CD4-positive, CD25-positive, alpha-beta regulatory T cell (primary cell): ENCODE data around the gene CRB1. TPM values are rescaled to one million over a fixed set of nuclear protein-coding genes. Genes with fewer than 3 reads are reported as not detected.

Experiments used
- ATAC-seq, 2 donors: fragments of 150-1000 bp; cut with Tn5 transposase; one replicate each; pipeline ENCODE4 v1.10.0; 2021; ENCODE audit warnings: low read depth in 2 of 2, moderate number of reproducible peaks in 2 of 2, moderate library complexity in 1 of 2
- DNase-seq, 3 donors: peaks; one replicate each; pipeline versions ENCODE4 v3.0.0 to v3.0.0-alpha.2; 2012 to 2022; ENCODE audit warnings: mixed read lengths in 1 of 3
- H3K27ac ChIP-seq: one replicate; pipeline ENCODE4 v1.7.0; 2013; ENCODE audit warnings: mild to moderate bottlenecking, low read length; ENCODE audit not compliant: insufficient read depth, poor library complexity, severe bottlenecking
- H3K27me3 ChIP-seq: one replicate; pipeline ENCODE4 v1.7.0; 2013; ENCODE audit warnings: low read length; ENCODE audit not compliant: control insufficient read depth, insufficient read depth
- H3K36me3 ChIP-seq: one replicate; pipeline ENCODE4 v1.7.0; 2013; ENCODE audit warnings: mild to moderate bottlenecking, low read length, moderate library complexity; ENCODE audit not compliant: control insufficient read depth, insufficient read depth
- H3K4me1 ChIP-seq: 2 replicates; pipeline ENCODE4 v1.7.0; 2013; ENCODE audit warnings: mild to moderate bottlenecking, low read length; ENCODE audit not compliant: insufficient read depth, control insufficient read depth, poor library complexity, severe bottlenecking
- H3K4me3 ChIP-seq: one replicate; pipeline ENCODE4 v1.7.0; 2013; ENCODE audit warnings: low read depth, mild to moderate bottlenecking, low read length, moderate library complexity
- H3K9me3 ChIP-seq, 2 experiments: 1 replicate in 1 of 2; 2 replicates in 1 of 2; pipeline ENCODE4 v1.7.0; 2013; ENCODE audit warnings: low read length in 2 of 2, mild to moderate bottlenecking in 1 of 2, moderate library complexity in 1 of 2; ENCODE audit not compliant: control insufficient read depth in 2 of 2
- H3K27ac Mint-ChIP-seq, 3 donors: one replicate each; pipeline ENCODE4 v1.8.0; 2020 to 2022; ENCODE audit warnings: mild to moderate bottlenecking in 3 of 3, mixed read lengths in 3 of 3, moderate library complexity in 2 of 3
- H3K27me3 Mint-ChIP-seq: one replicate; pipeline ENCODE4 v1.8.0; 2022; ENCODE audit warnings: mild to moderate bottlenecking, mixed read lengths
- H3K36me3 Mint-ChIP-seq: one replicate; pipeline ENCODE4 v1.8.0; 2020; ENCODE audit warnings: mixed read lengths
- H3K4me1 Mint-ChIP-seq, 4 donors: one replicate each; pipeline ENCODE4 v1.8.0; 2020 to 2022; ENCODE audit warnings: mixed read lengths in 4 of 4, mild to moderate bottlenecking in 1 of 4
- H3K4me3 Mint-ChIP-seq, 4 donors: one replicate each; pipeline ENCODE4 v1.8.0; 2020 to 2022; ENCODE audit warnings: mild to moderate bottlenecking in 4 of 4, mixed read lengths in 4 of 4, moderate library complexity in 3 of 4
- H3K9me3 Mint-ChIP-seq, 7 donors: one replicate each; pipeline ENCODE4 v1.8.0; 2020 to 2022; ENCODE audit warnings: mixed read lengths in 7 of 7, mild to moderate bottlenecking in 3 of 7, moderate library complexity in 2 of 7
- polyA plus RNA-seq, 4 donors: library from polyadenylated mRNA; unstranded; fragments of 300-500 nt; fragmentation: Illumina TruSeq; gene quantifications; one replicate each; pipeline ENCODE4 v1.2.3, GENCODE V29; 2021
- total RNA-seq: library from RNA; stranded (reverse); gene quantifications from one replicate; pipeline ENCODE4 v1.2.3, GENCODE V29; 2022

Gene CRB1
- total and polyA plus RNA-seq, 5 donors from 2014 or later = not detected

GRCh38 chr1:197466813-197467212 is 198.8 kb downstream of the CRB1 start:
- no peak overlapping the region for H3K27ac ChIP-seq
- H3K27me3 ChIP-seq = peaks cover 9% of the 10 kb centered on the region
- H3K4me1 ChIP-seq = no peaks in the 10 kb centered on the region
- H3K36me3 ChIP-seq = no peaks in the 10 kb centered on the region
- ATAC-seq (no peak), DNase-seq (no peak)
- no peak overlapping the region for H3K27ac Mint-ChIP-seq
- no peaks in the 10 kb centered on the region for H3K9me3 ChIP-seq
- no peak overlapping the region for H3K4me3 ChIP-seq
- H3K4me1 Mint-ChIP-seq = no peaks in the 10 kb centered on the region
- H3K4me3 Mint-ChIP-seq = no peak overlapping the region
- H3K9me3 Mint-ChIP-seq = peaks cover 0 to 2% (median 0%) of the 10 kb centered on the region in 7 donors
- no peaks in the 10 kb centered on the region for H3K36me3 Mint-ChIP-seq
- H3K27me3 Mint-ChIP-seq = no peaks in the 10 kb centered on the region

- DNase-seq = no peak
- no peaks in the 10 kb centered on the region for H3K36me3 Mint-ChIP-seq
- H3K27ac Mint-ChIP-seq = no peak overlapping the region
- Histone ChIP-seq H3K27ac (no peak overlapping the region), H3K4me3 (no peak overlapping the region), H3K27me3 (peaks cover 9% of the 10 kb centered on the region), H3K9me3 (no peaks in the 10 kb centered on the region), H3K36me3 (no peaks in the 10 kb centered on the region), H3K4me1 (no peaks in the 10 kb centered on the region)
- H3K9me3 Mint-ChIP-seq = peaks cover 0 to 2% (median 0%) of the 10 kb centered on the region in 7 donors
- no peak for ATAC-seq
- H3K4me3 Mint-ChIP-seq = no peak overlapping the region
- H3K4me1 Mint-ChIP-seq = no peaks in the 10 kb centered on the region
- H3K27me3 Mint-ChIP-seq = peaks cover 5% of the 10 kb centered on the region
Measured at GRCh38 chr1:197467881-197468280, 199.8 kb downstream of the CRB1 start.

- H3K36me3 ChIP-seq = no peaks in the 10 kb centered on the region
- DNase-seq (no peak), ATAC-seq (no peak)
- H3K36me3 Mint-ChIP-seq = no peaks in the 10 kb centered on the region
- H3K4me1 Mint-ChIP-seq = no peaks in the 10 kb centered on the region
- no peaks in the 10 kb centered on the region for H3K4me1 ChIP-seq
- H3K27me3 ChIP-seq = peaks cover 9% of the 10 kb centered on the region
- no peak overlapping the region for H3K4me3 Mint-ChIP-seq
- no peaks in the 10 kb centered on the region for H3K9me3 ChIP-seq
- no peak overlapping the region for H3K4me3 ChIP-seq
- no peak overlapping the region for H3K27ac Mint-ChIP-seq
- H3K27me3 Mint-ChIP-seq = peaks cover 5% of the 10 kb centered on the region
- no peak overlapping the region for H3K27ac ChIP-seq
- peaks cover 0 to 2% (median 0%) of the 10 kb centered on the region in 7 donors for H3K9me3 Mint-ChIP-seq
Measured at GRCh38 chr1:197468543-197469175, 200.6 kb downstream of the CRB1 start.

GRCh38 chr1:197469620-197470210 is 201.7 kb downstream of the CRB1 start:
- Histone ChIP-seq H3K27ac (no peak overlapping the region), H3K27me3 (peaks cover 4% of the 10 kb centered on the region), H3K4me1 (no peaks in the 10 kb centered on the region), H3K9me3 (no peaks in the 10 kb centered on the region), H3K4me3 (no peak overlapping the region), H3K36me3 (no peaks in the 10 kb centered on the region)
- H3K27me3 Mint-ChIP-seq = peaks cover 5% of the 10 kb centered on the region
- no peak for DNase-seq
- H3K4me1 Mint-ChIP-seq = no peaks in the 10 kb centered on the region
- peaks cover 0 to 2% (median 0%) of the 10 kb centered on the region in 7 donors for H3K9me3 Mint-ChIP-seq
- no peaks in the 10 kb centered on the region for H3K36me3 Mint-ChIP-seq
- H3K27ac Mint-ChIP-seq = no peak overlapping the region
- H3K4me3 Mint-ChIP-seq = no peak overlapping the region
- ATAC-seq = no peak

- no peak overlapping the region for H3K4me3 ChIP-seq
- Mint-ChIP-seq H3K4me1 (no peaks in the 10 kb centered on the region), H3K27me3 (peaks cover 8% of the 10 kb centered on the region), H3K4me3 (no peak overlapping the region), H3K9me3 (peaks cover 0 to 2% (median 0%) of the 10 kb centered on the region in 7 donors), H3K36me3 (no peaks in the 10 kb centered on the region), H3K27ac (no peak overlapping the region)
- H3K27ac ChIP-seq = no peak overlapping the region
- ATAC-seq = no peak
- H3K9me3 ChIP-seq = no peaks in the 10 kb centered on the region
- peaks cover 4% of the 10 kb centered on the region for H3K27me3 ChIP-seq
- no peaks in the 10 kb centered on the region for H3K36me3 ChIP-seq
- no peak for DNase-seq
- no peaks in the 10 kb centered on the region for H3K4me1 ChIP-seq
Measured at GRCh38 chr1:197470330-197470729, 202.3 kb downstream of the CRB1 start.

- ATAC-seq (no peak), DNase-seq (no peak)
- no peaks in the 10 kb centered on the region for H3K4me1 Mint-ChIP-seq
- no peak overlapping the region for H3K4me3 ChIP-seq
- no peaks in the 10 kb centered on the region for H3K9me3 ChIP-seq
- H3K9me3 Mint-ChIP-seq = peaks cover 0 to 2% (median 0%) of the 10 kb centered on the region in 7 donors
- no peaks in the 10 kb centered on the region for H3K36me3 ChIP-seq
- peaks cover 3% of the 10 kb centered on the region for H3K27me3 ChIP-seq
- H3K4me3 Mint-ChIP-seq = no peak overlapping the region
- H3K4me1 ChIP-seq = no peaks in the 10 kb centered on the region
- no peak overlapping the region for H3K27ac ChIP-seq
- H3K36me3 Mint-ChIP-seq = no peaks in the 10 kb centered on the region
- H3K27me3 Mint-ChIP-seq = peaks cover 8% of the 10 kb centered on the region
- H3K27ac Mint-ChIP-seq = no peak overlapping the region
Measured at GRCh38 chr1:197471248-197471985, 203.4 kb downstream of the CRB1 start.

GRCh38 chr1:197472141-197472540 is 204.1 kb downstream of the CRB1 start:
- Mint-ChIP-seq H3K4me3 (no peak overlapping the region), H3K36me3 (no peaks in the 10 kb centered on the region), H3K4me1 (no peaks in the 10 kb centered on the region), H3K27me3 (peaks cover 8% of the 10 kb centered on the region), H3K9me3 (no peaks in the 10 kb centered on the region), H3K27ac (no peak overlapping the region)
- no peaks in the 10 kb centered on the region for H3K9me3 ChIP-seq
- H3K4me3 ChIP-seq = no peak overlapping the region
- H3K27ac ChIP-seq = no peak overlapping the region
- ATAC-seq (no peak), DNase-seq (no peak)
- H3K27me3 ChIP-seq = no peaks in the 10 kb centered on the region
- H3K36me3 ChIP-seq = no peaks in the 10 kb centered on the region
- H3K4me1 ChIP-seq = no peaks in the 10 kb centered on the region
